HT-29 (cell line): ENCODE data around the gene SPACA5B. TPM values are rescaled to one million over a fixed set of nuclear protein-coding genes. Genes with fewer than 3 reads are reported as not detected.

ENCODE experiments used
- small RNA-seq: library from RNA; depleted of rRNA; stranded (forward); fragments of <200 nt; gene quantifications from one replicate; pipeline ENCODE3, GENCODE V24; 2014
- total RNA-seq: library from RNA; depleted of rRNA; stranded (reverse); fragments of >200 nt; shearing (Covaris generic); gene quantifications from 2 replicates; pipeline ENCODE4 v1.2.3, GENCODE V29; 2014; rRNA removed

SPACA5B gene
- total RNA-seq, 1 experiment from 2014 or later, result not detected

Small RNA genes within 50 kb of the gene (small RNA-seq; reads per million reads assigned to genes)
- not detected for gene AC245047.7
- not detected for gene RNU6-707P

Other genes with a start within 250 kb of the SPACA5B start
- gene ZNF182, start 126.6 kb upstream of the SPACA5B start, total RNA-seq, result 0.81 and 0.83 TPM in 2 replicates
- gene SPACA5, start 123.6 kb upstream of the SPACA5B start, total RNA-seq, result not detected in 2 replicates
- 0.10 and 0.68 TPM in 2 replicates for gene ZNF630, start 59.0 kb upstream of the SPACA5B start, total RNA-seq
- not detected in 2 replicates for gene SSX5, start 66.2 kb downstream of the SPACA5B start, total RNA-seq
- not detected in 2 replicates for gene SSX1, start 124.8 kb downstream of the SPACA5B start, total RNA-seq
- not detected in 2 replicates for gene SSX3, start 226.1 kb downstream of the SPACA5B start, total RNA-seq